Naive B cell (primary cell): ENCODE data around the gene DOC2A. TPM values are rescaled to one million over a fixed set of nuclear protein-coding genes. Genes with fewer than 3 reads are reported as not detected.

ENCODE experiments used
- ATAC-seq, 2 donors: fragments of 150-1000 bp; cut with Tn5 transposase; 2 replicates each; pipeline ENCODE4 v1.10.0; 2021; ENCODE audit warnings: low read depth in 2 of 2, mild to moderate bottlenecking in 2 of 2, moderate library complexity in 2 of 2
- DNase-seq: peaks from one replicate; pipeline ENCODE4 v3.0.0; 2022
- H3K27ac Mint-ChIP-seq, 6 donors: one replicate each; pipeline ENCODE4 v1.8.0; 2020 to 2022; ENCODE audit warnings: mild to moderate bottlenecking in 6 of 6, mixed read lengths in 6 of 6, moderate library complexity in 5 of 6, inconsistent platforms in 2 of 6
- H3K27me3 Mint-ChIP-seq, 3 donors: one replicate each; pipeline ENCODE4 v1.8.0; 2021 to 2022; ENCODE audit warnings: mixed read lengths in 3 of 3, mild to moderate bottlenecking in 1 of 3
- H3K36me3 Mint-ChIP-seq, 2 donors: one replicate each; pipeline ENCODE4 v1.8.0; 2020 to 2022; ENCODE audit warnings: mixed read lengths in 2 of 2, inconsistent platforms in 1 of 2, mild to moderate bottlenecking in 1 of 2
- H3K4me1 Mint-ChIP-seq, 3 donors: one replicate each; pipeline ENCODE4 v1.8.0; 2020 to 2022; ENCODE audit warnings: mixed read lengths in 3 of 3, inconsistent platforms in 1 of 3, mild to moderate bottlenecking in 1 of 3, moderate library complexity in 1 of 3
- H3K4me3 Mint-ChIP-seq, 8 donors: one replicate each; pipeline ENCODE4 v1.8.0; 2020 to 2022; ENCODE audit warnings: mild to moderate bottlenecking in 8 of 8, mixed read lengths in 8 of 8, moderate library complexity in 8 of 8, inconsistent platforms in 2 of 8
- H3K9me3 Mint-ChIP-seq, 7 donors: one replicate each; pipeline ENCODE4 v1.8.0; 2020 to 2022; ENCODE audit warnings: mixed read lengths in 7 of 7, mild to moderate bottlenecking in 5 of 7, inconsistent platforms in 2 of 7, moderate library complexity in 1 of 7
- polyA plus RNA-seq, 6 donors: library from polyadenylated mRNA; unstranded; fragments of 300-500 nt; fragmentation: Illumina TruSeq; gene quantifications; one replicate each; pipeline ENCODE4 v1.2.3, GENCODE V29; 2021; ENCODE audit warnings: low read depth in 6 of 6

DOC2A gene
- polyA plus RNA-seq, 6 donors from 2014 or later, result not detected

- peaks cover 11 to 33% (median 25%) of the 10 kb centered on the region in 3 donors for H3K4me1 Mint-ChIP-seq
- H3K9me3 Mint-ChIP-seq, result no peaks in the 10 kb centered on the region
- DNase-seq (no peak), ATAC-seq (no peak)
- peaks cover under 1 to 26% (median 22%) of the 10 kb centered on the region in 3 donors for H3K27me3 Mint-ChIP-seq
- peak overlapping the region in 1 of 8 donors; percentile 60 for H3K4me3 Mint-ChIP-seq
- peaks cover 0 to 15% of the 10 kb centered on the region in 2 donors for H3K36me3 Mint-ChIP-seq
- peak overlapping the region in 2 of 6 donors; percentile 60 to 90 for H3K27ac Mint-ChIP-seq
These were observed 4.0 kb downstream of the DOC2A start for GRCh38 chr16:30006659-30007377.

DNA sequence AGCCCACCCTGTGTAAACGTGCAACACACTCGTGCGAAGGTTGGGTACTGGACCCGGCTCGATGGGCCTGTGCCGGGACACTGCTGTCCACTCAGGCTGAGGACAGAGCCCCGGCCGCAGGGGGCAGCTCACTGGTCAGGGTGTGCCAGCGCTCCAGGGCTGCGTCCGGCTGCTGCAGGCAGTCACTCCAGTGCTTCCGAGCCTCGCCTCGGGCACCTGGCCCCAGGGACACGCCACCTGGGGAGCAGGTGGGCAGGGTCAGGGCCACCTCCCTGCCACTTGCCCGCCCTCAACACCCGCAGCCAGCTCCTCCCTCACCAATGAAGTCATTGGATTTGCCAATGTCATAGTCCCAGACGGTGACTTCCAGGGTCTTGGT, 4.7 kb downstream of the DOC2A start:
- peaks cover 10 to 29% (median 23%) of the 10 kb centered on the region in 3 donors for H3K4me1 Mint-ChIP-seq
- no peak overlapping the region for H3K4me3 Mint-ChIP-seq
- peaks cover 0 to 22% (median 18%) of the 10 kb centered on the region in 3 donors for H3K27me3 Mint-ChIP-seq
- DNase-seq (no peak), ATAC-seq (no peak)
- no peaks in the 10 kb centered on the region for H3K9me3 Mint-ChIP-seq
- H3K36me3 Mint-ChIP-seq, result peaks cover 0 to 17% of the 10 kb centered on the region in 2 donors
- H3K27ac Mint-ChIP-seq, result no peak overlapping the region

GRCh38 chr16:30005341-30006094, 5.3 kb downstream of the DOC2A start:
- peak; percentile 72 to 82 for ATAC-seq
- peaks cover 0 to 20% (median 18%) of the 10 kb centered on the region in 3 donors for H3K27me3 Mint-ChIP-seq
- peaks cover 0 to 17% of the 10 kb centered on the region in 2 donors for H3K36me3 Mint-ChIP-seq
- peaks cover 10 to 26% (median 21%) of the 10 kb centered on the region in 3 donors for H3K4me1 Mint-ChIP-seq
- DNase-seq, result peak; percentile 39
- no peaks in the 10 kb centered on the region for H3K9me3 Mint-ChIP-seq
- H3K4me3 Mint-ChIP-seq, result no peak overlapping the region
- H3K27ac Mint-ChIP-seq, result peak overlapping the region in 1 of 6 donors; percentile 32

DNA sequence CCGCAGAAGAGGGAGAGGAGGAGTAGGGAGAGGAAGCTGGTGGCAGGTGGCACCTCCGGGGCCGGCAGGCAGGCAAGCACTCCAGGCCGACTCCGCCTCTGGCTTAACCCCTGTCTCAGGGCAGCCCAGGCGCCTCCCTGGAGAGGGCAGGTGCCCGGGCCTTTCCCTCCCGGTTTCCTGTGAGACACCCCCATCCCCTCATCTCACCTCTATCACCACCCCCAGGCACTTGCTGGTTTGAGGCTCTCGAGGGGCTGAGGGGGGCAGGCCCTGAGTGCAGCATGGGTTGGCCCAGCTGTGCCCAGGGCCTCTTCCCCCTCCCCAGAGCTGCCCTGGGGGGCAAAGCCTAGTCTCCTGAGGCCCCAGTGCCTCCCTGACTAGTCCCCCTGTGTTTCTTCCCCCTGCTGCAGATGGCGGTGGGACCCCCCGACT, 6.0 kb downstream of the DOC2A start:
- no peak overlapping the region for H3K4me3 Mint-ChIP-seq
- H3K9me3 Mint-ChIP-seq, result no peaks in the 10 kb centered on the region
- H3K27me3 Mint-ChIP-seq, result peaks cover 0 to 13% (median 11%) of the 10 kb centered on the region in 3 donors
- H3K4me1 Mint-ChIP-seq, result peaks cover 11 to 20% (median 17%) of the 10 kb centered on the region in 3 donors
- DNase-seq, result no peak
- ATAC-seq, result peak; percentile 33 to 44
- H3K27ac Mint-ChIP-seq, result peak overlapping the region in 1 of 6 donors; percentile 56
- peaks cover 0 to 18% of the 10 kb centered on the region in 2 donors for H3K36me3 Mint-ChIP-seq

GRCh38 chr16:30004424-30004776, 6.4 kb downstream of the DOC2A start:
- H3K36me3 Mint-ChIP-seq, result peaks cover 0 to 22% of the 10 kb centered on the region in 2 donors
- no peak overlapping the region for H3K4me3 Mint-ChIP-seq

GRCh38 chr16:30003670-30004423, 7.0 kb downstream of the DOC2A start:
- peaks cover 0 to 25% of the 10 kb centered on the region in 2 donors for H3K36me3 Mint-ChIP-seq
- H3K4me3 Mint-ChIP-seq, result no peak overlapping the region
- peaks cover 0 to 6% (median under 1%) of the 10 kb centered on the region in 3 donors for H3K27me3 Mint-ChIP-seq
- H3K4me1 Mint-ChIP-seq, result peaks cover 15 to 30% (median 21%) of the 10 kb centered on the region in 3 donors
- ATAC-seq, result no peak
- no peaks in the 10 kb centered on the region for H3K9me3 Mint-ChIP-seq
- H3K27ac Mint-ChIP-seq, result peak overlapping the region in 1 of 6 donors; percentile 92
- DNase-seq, result no peak

More at GRCh38 chr16:30004424-30004776, 6.4 kb downstream of the DOC2A start:
- peak overlapping the region in 1 of 6 donors; percentile 92 for H3K27ac Mint-ChIP-seq
- H3K4me1 Mint-ChIP-seq, result peaks cover 11 to 25% (median 21%) of the 10 kb centered on the region in 3 donors
- no peak for ATAC-seq
- peaks cover 0 to 12% (median 6%) of the 10 kb centered on the region in 3 donors for H3K27me3 Mint-ChIP-seq
- no peaks in the 10 kb centered on the region for H3K9me3 Mint-ChIP-seq
- no peak for DNase-seq

- no peaks in the 10 kb centered on the region for H3K9me3 Mint-ChIP-seq
- H3K36me3 Mint-ChIP-seq, result peaks cover 0 to 25% of the 10 kb centered on the region in 2 donors
- no peak for DNase-seq
- no peak overlapping the region for H3K27ac Mint-ChIP-seq
- no peaks in the 10 kb centered on the region for H3K27me3 Mint-ChIP-seq
- peaks cover 19 to 37% (median 21%) of the 10 kb centered on the region in 3 donors for H3K4me1 Mint-ChIP-seq
- no peak for ATAC-seq
- H3K4me3 Mint-ChIP-seq, result peak overlapping the region in 1 of 8 donors; percentile 22
These were observed 8.0 kb downstream of the DOC2A start for GRCh38 chr16:30002614-30003346.

GRCh38 chr16:30000735-30001631, 9.8 kb downstream of the DOC2A start:
- no peaks in the 10 kb centered on the region for H3K27me3 Mint-ChIP-seq
- peaks cover 0 to 25% of the 10 kb centered on the region in 2 donors for H3K36me3 Mint-ChIP-seq
- H3K9me3 Mint-ChIP-seq, result no peaks in the 10 kb centered on the region
- ATAC-seq (no peak), DNase-seq (no peak)
- peaks cover 32 to 49% (median 35%) of the 10 kb centered on the region in 3 donors for H3K4me1 Mint-ChIP-seq
- no peak overlapping the region for H3K27ac Mint-ChIP-seq
- no peak overlapping the region for H3K4me3 Mint-ChIP-seq

DNA sequence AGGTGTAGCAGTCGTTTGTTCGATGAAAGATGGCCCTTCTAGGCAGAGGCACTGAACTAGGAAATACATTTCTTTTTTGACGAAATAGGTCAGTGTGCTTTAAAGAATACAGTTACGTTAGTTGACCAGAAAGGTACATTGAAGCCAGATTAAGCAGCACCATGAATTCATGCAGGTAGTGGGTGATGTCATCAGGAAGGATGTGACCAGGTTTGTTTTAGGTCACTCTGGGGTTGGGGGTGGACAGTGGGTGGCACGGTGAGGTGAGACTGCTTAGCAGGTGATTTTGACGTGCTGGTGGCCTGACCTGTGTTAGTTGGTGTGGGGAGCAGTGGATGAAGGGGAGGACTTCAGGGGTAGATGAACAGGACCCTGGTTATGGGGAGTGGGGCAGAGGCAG, 11.2 kb downstream of the DOC2A start:
- peak overlapping the region in 2 of 8 donors; percentile 48 to 62 for H3K4me3 Mint-ChIP-seq
- no peak for DNase-seq
- no peaks in the 10 kb centered on the region for H3K27me3 Mint-ChIP-seq
- H3K36me3 Mint-ChIP-seq, result peaks cover 0 to 25% of the 10 kb centered on the region in 2 donors
- H3K9me3 Mint-ChIP-seq, result no peaks in the 10 kb centered on the region
- H3K4me1 Mint-ChIP-seq, result peaks cover 41 to 45% (median 45%) of the 10 kb centered on the region in 3 donors
- peak overlapping the region in 1 of 6 donors; percentile 34 for H3K27ac Mint-ChIP-seq
- ATAC-seq, result no peak

- ATAC-seq, result no peak
- peaks cover 0 to 9% of the 10 kb centered on the region in 2 donors for H3K36me3 Mint-ChIP-seq
- peak overlapping the region; percentile 95 to 99 (median 98) for H3K4me3 Mint-ChIP-seq
- H3K4me1 Mint-ChIP-seq, result peaks cover 34 to 49% (median 45%) of the 10 kb centered on the region in 3 donors
- peak overlapping the region in 5 of 6 donors; percentile 80 to 99 (median 95) for H3K27ac Mint-ChIP-seq
- H3K27me3 Mint-ChIP-seq, result no peaks in the 10 kb centered on the region
- no peaks in the 10 kb centered on the region for H3K9me3 Mint-ChIP-seq
- no peak for DNase-seq
These were observed 14.0 kb downstream of the DOC2A start for GRCh38 chr16:29996766-29997250.

DNA sequence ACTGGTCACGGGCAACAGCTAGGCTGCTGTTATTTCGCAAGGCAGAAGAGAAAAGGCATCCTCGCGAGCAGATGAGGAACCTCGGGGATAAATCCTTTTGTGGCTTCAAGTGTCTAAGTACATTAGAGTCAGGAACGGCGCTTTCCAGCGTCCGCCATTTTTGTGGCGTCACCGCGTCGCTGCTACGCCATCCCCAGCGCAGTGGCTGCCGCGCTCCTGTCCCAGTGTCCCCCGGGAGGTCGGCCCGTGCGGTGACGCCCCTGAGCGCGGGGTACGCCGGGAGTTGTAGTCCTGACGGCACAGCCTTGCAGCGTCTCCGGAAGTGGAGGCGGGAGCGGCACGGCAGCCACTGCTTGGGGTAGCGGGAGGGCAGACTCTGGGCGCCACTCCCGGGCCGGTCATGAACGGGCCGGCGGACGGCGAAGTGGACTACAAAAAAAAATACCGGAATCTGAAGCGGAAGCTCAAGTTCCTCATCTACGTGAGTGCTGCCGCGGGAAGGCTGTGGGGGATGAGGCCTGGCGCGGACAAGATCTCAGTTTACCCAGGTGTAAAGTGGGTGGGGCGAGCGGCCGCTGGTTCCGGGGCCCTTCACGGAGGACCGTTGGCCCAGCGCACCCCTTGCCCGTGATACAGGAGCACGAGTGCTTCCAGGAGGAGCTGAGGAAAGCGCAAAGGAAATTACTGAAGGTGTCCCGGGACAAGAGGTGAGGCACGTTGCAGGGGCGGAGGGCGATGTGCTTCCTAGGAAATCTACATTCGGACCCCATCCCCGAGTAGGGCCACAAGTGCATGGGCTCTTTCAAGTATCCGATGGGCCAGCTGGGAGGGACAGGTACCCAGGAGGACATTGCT, 14.7 kb downstream of the DOC2A start, which contains the start of gene INO80E:
Gene INO80E, plus strand, starts transcription at position 331 of the 855 bp plus-strand sequence. Its CDS starts 70 bp downstream, at position 401.
- ATAC-seq (peak; percentile 94 to 95), DNase-seq (peak; percentile 99)
- peak within 1 kb of the TSS; percentile 95 to 99 (median 98) for H3K27ac Mint-ChIP-seq
- H3K36me3 Mint-ChIP-seq, result peaks cover 0 to 8% of the 10 kb centered on the region in 2 donors
- H3K4me3 Mint-ChIP-seq, result peak within 1 kb of the TSS; percentile 95 to 99 (median 98)
- H3K9me3 Mint-ChIP-seq, result no peaks in the 10 kb centered on the region
- no peaks in the 10 kb centered on the region for H3K27me3 Mint-ChIP-seq
- peaks cover 34 to 47% (median 45%) of the 10 kb centered on the region in 3 donors for H3K4me1 Mint-ChIP-seq
